ENCODE data around the gene RAB8A. TPM values are rescaled to one million over a fixed set of nuclear protein-coding genes. Genes with fewer than 3 reads are reported as not detected.

The RAB8A gene
- total RNA-seq, 1 experiment from 2014 or later: 126 TPM

GRCh38 chr19:16180611-16181010 lies 68.9 kb downstream of the RAB8A start:
- H3K27ac ChIP-seq (ENCODE audit: low read depth, low read length, poor library complexity, severe bottlenecking): no peak overlapping the region
- intact Hi-C loops (cut with micrococcal nuclease; ENCODE audit: unreplicated experiment): no loop called here
- no peak for DNase-seq (ENCODE audit: low spot score)
- no peaks in the 10 kb centered on the region for H3K36me3 ChIP-seq (ENCODE audit: insufficient read depth, low read length, poor library complexity, severe bottlenecking)
- BruUV-seq (replicated peaks): no TSS peak
- peaks cover 4% of the 10 kb centered on the region for H3K27me3 ChIP-seq (replicated peaks; ENCODE audit: insufficient read depth, low read depth, low read length, poor library complexity)
- POLR2A ChIA-PET (ENCODE audit: low non-redundant PET): interaction anchor here (0.6 kb wide), 1 partner anchor 1653 kb away, joined by 3 read pairs; no protein-coding TSS in a partner anchor
- no peaks in the 10 kb centered on the region for H3K9me3 ChIP-seq (ENCODE audit: low read depth, low read length, poor library complexity, severe bottlenecking)
- H3K4me1 ChIP-seq (ENCODE audit: insufficient read depth, low read length, poor library complexity, severe bottlenecking): no peaks in the 10 kb centered on the region
- no peak for TF ChIP-seq EZH2 (IDR thresholded peaks at IDR 0.05; ENCODE audit: borderline replicate concordance, low read depth, low read length, poor library complexity, severe bottlenecking)
- no peak for TF ChIP-seq CTCF (conservative IDR thresholded peaks at IDR 0.05; ENCODE audit: low read depth, low read length)
- no peak overlapping the region for H3K4me3 ChIP-seq (ENCODE audit: low read depth, low read length, poor library complexity, severe bottlenecking)
- CTCF ChIA-PET: interaction anchor here (0.7 to 3.0 kb wide), 2 partner anchors 9 to 139 kb away, joined by 5 to 25 read pairs; no protein-coding TSS in a partner anchor

Other genes with a start within 250 kb of the RAB8A start
- gene CYP4F2, start 213.8 kb upstream of the RAB8A start, total RNA-seq (2021): not detected in 2 replicates
- gene CYP4F11, start 177.4 kb upstream of the RAB8A start, total RNA-seq (2021): 0.13 TPM in 1 of 2 replicates, not detected in the other
- not detected in 2 replicates for gene OR10H4, start 162.9 kb upstream of the RAB8A start, total RNA-seq (2021)
- 438 and 476 TPM in 2 replicates for gene TPM4, start 35.4 kb upstream of the RAB8A start, total RNA-seq (2021)
- not detected in 2 replicates for gene HSH2D, start 31.8 kb downstream of the RAB8A start, total RNA-seq (2021)
- gene CIB3, start 61.6 kb downstream of the RAB8A start, total RNA-seq (2021): not detected in 2 replicates
- gene FAM32A, start 73.5 kb downstream of the RAB8A start, total RNA-seq (2021): 86.2 and 93.2 TPM in 2 replicates
- gene AP1M1, start 86.0 kb downstream of the RAB8A start, total RNA-seq (2021): 105 and 116 TPM in 2 replicates
- 1.9 and 2.1 TPM in 2 replicates for gene KLF2, start 212.9 kb downstream of the RAB8A start, total RNA-seq (2021)

Data from A673 (cell line).